Activated B cell treated with CpG ODN at 0.5 μM for 24 hours (primary cell): ENCODE measurements around the gene FUT8. TPM values are rescaled to one million over a fixed set of nuclear protein-coding genes. Genes with fewer than 3 reads are reported as not detected.

Experiments
- ATAC-seq: fragments of 200-7000 bp; cut with Tn5 transposase; one replicate; pipeline ENCODE4 v1.10.0; 2021; ENCODE audit warnings: low read depth, mild to moderate bottlenecking, moderate library complexity
- CTCF ChIA-PET: fragments of 350-600 bp; sonication (Branson Sonifier 250); formaldehyde crosslinking; loops from one replicate; lab custom pipeline; 2021; ENCODE audit warnings: antibody characterized with exemption; lab: Charles Lee
- POLR2A ChIA-PET: fragments of 350-600 bp; sonication (Branson Sonifier 250); formaldehyde crosslinking; loops from one replicate; lab custom pipeline; 2021; ENCODE audit warnings: antibody characterized with exemption; lab: Charles Lee
- DNase-seq: peaks from one replicate; pipeline ENCODE4 v3.0.0; 2022
- H3K27ac Mint-ChIP-seq: one replicate; pipeline ENCODE4 v1.8.0; 2020; ENCODE audit warnings: mixed read lengths
- H3K27me3 Mint-ChIP-seq: one replicate; pipeline ENCODE4 v1.8.0; 2021; ENCODE audit warnings: mixed read lengths
- H3K36me3 Mint-ChIP-seq: one replicate; pipeline ENCODE4 v1.8.0; 2021; ENCODE audit warnings: low read depth, mixed read lengths
- H3K4me1 Mint-ChIP-seq: one replicate; pipeline ENCODE4 v1.8.0; 2021; ENCODE audit warnings: mixed read lengths
- H3K4me3 Mint-ChIP-seq: one replicate; pipeline ENCODE4 v1.8.0; 2020; ENCODE audit warnings: mild to moderate bottlenecking, mixed read lengths
- H3K9me3 Mint-ChIP-seq: one replicate; pipeline ENCODE4 v1.8.0; 2020; ENCODE audit warnings: mixed read lengths
- CTCF ChIP-seq: fragments of 200-600 bp; IDR thresholded peaks from one replicate; pipeline ENCODE4 v1.8.0; 2022; ENCODE audit warnings: antibody characterized with exemption, mild to moderate bottlenecking
- intact Hi-C: fragments of 100-400 bp; cut with micrococcal nuclease; formaldehyde crosslinking; loops from one replicate; pipeline ENCODE4 v1.15.1; 2024
- total RNA-seq: library from RNA; stranded (reverse); gene quantifications from 2 replicates; pipeline ENCODE4 v1.2.3, GENCODE V29; 2022

The FUT8 gene
- total RNA-seq, 1 donor from 2014 or later: 123 TPM

- ATAC-seq (no peak), DNase-seq (no peak)
- no peaks in the 10 kb centered on the region for H3K27me3 Mint-ChIP-seq
- ChIA-PET CTCF (interaction anchor here (1.4 kb wide), 1 partner anchor 13 kb away, joined by 4 read pairs; no protein-coding TSS in a partner anchor), POLR2A (no interaction called here)
- peaks cover 55% of the 10 kb centered on the region for H3K4me1 Mint-ChIP-seq
- peak overlapping the region; percentile 8 for H3K27ac Mint-ChIP-seq
- intact Hi-C loops: no loop called here
- no peak for TF ChIP-seq CTCF
- H3K4me3 Mint-ChIP-seq: peak overlapping the region; percentile 24
- H3K36me3 Mint-ChIP-seq: peaks cover 25% of the 10 kb centered on the region
- peaks cover 6% of the 10 kb centered on the region for H3K9me3 Mint-ChIP-seq
Measured at GRCh38 chr14:65438266-65438933, 25.9 kb downstream of the FUT8 start.

GRCh38 chr14:65439117-65439516 is 26.6 kb downstream of the FUT8 start:
- Mint-ChIP-seq H3K4me1 (peaks cover 49% of the 10 kb centered on the region), H3K27me3 (no peaks in the 10 kb centered on the region), H3K9me3 (peaks cover 6% of the 10 kb centered on the region), H3K4me3 (no peak overlapping the region), H3K36me3 (peaks cover 27% of the 10 kb centered on the region), H3K27ac (no peak overlapping the region)
- no peak for TF ChIP-seq CTCF
- no peak for DNase-seq
- ATAC-seq: no peak
- ChIA-PET CTCF (interaction anchor here (1.3 kb wide), 1 partner anchor 24 kb away, joined by 4 read pairs; no protein-coding TSS in a partner anchor), POLR2A (no interaction called here)
- intact Hi-C loops: no loop called here

GRCh38 chr14:65440230-65440629 is 27.7 kb downstream of the FUT8 start:
- ChIA-PET POLR2A (no interaction called here), CTCF (interaction anchor here (1.3 kb wide), 1 partner anchor 25 kb away, joined by 4 read pairs; no protein-coding TSS in a partner anchor)
- no peak for TF ChIP-seq CTCF
- H3K36me3 Mint-ChIP-seq: peaks cover 29% of the 10 kb centered on the region
- intact Hi-C loops: no loop called here
- ATAC-seq: no peak
- peaks cover 4% of the 10 kb centered on the region for H3K9me3 Mint-ChIP-seq
- no peak overlapping the region for H3K4me3 Mint-ChIP-seq
- no peak for DNase-seq
- H3K4me1 Mint-ChIP-seq: peaks cover 45% of the 10 kb centered on the region
- no peaks in the 10 kb centered on the region for H3K27me3 Mint-ChIP-seq
- no peak overlapping the region for H3K27ac Mint-ChIP-seq

GRCh38 chr14:65444230-65444629 is 31.7 kb downstream of the FUT8 start:
- ATAC-seq (no peak), DNase-seq (no peak)
- Mint-ChIP-seq H3K4me3 (no peak overlapping the region), H3K36me3 (peaks cover 24% of the 10 kb centered on the region), H3K4me1 (peaks cover 27% of the 10 kb centered on the region), H3K27ac (no peak overlapping the region), H3K9me3 (peaks cover 3% of the 10 kb centered on the region), H3K27me3 (no peaks in the 10 kb centered on the region)
- ChIA-PET POLR2A (no interaction called here), CTCF (interaction anchor here (1.4 to 1.6 kb wide), 2 partner anchors 29 to 380 kb away, joined by 4 read pairs; no protein-coding TSS in a partner anchor)
- intact Hi-C loops: no loop called here
- no peak for TF ChIP-seq CTCF

- peaks cover 23% of the 10 kb centered on the region for H3K4me1 Mint-ChIP-seq
- no peak for TF ChIP-seq CTCF
- H3K27ac Mint-ChIP-seq: no peak overlapping the region
- DNase-seq: no peak
- peaks cover 3% of the 10 kb centered on the region for H3K9me3 Mint-ChIP-seq
- CTCF ChIA-PET: no interaction called here
- no peak for ATAC-seq
- no peaks in the 10 kb centered on the region for H3K27me3 Mint-ChIP-seq
- intact Hi-C loops: no loop called here
- POLR2A ChIA-PET: interaction anchor here (0.5 kb wide), 2 partner anchors 25 to 458 kb away, joined by 3 to 4 read pairs; no protein-coding TSS in a partner anchor
- peaks cover 38% of the 10 kb centered on the region for H3K36me3 Mint-ChIP-seq
- no peak overlapping the region for H3K4me3 Mint-ChIP-seq
Measured at GRCh38 chr14:65446159-65446558, 33.6 kb downstream of the FUT8 start.
